Islet of Langerhans (tissue), 1 donor: ENCODE measurements around the gene TNFRSF4.
"Not testable (repeated sequence)": the region's sequence is repeated elsewhere in the genome, so short reads cannot be mapped to it uniquely, and the experiment has no call there.

Experiments
- FAIRE-seq: peaks from one replicate; lab custom pipeline; 2011; peaks lifted over from hg19 to GRCh38; lab: Jason Lieb, UNC

The TNFRSF4 gene

GRCh38 chr1:1202831-1203560 is 11.0 kb downstream of the TNFRSF4 start:
- FAIRE-seq, result no peak

- FAIRE-seq, result no peak
Measured at GRCh38 chr1:1200876-1201810, 12.8 kb downstream of the TNFRSF4 start.

- no peak for FAIRE-seq
Measured at GRCh38 chr1:1199961-1200875, 13.7 kb downstream of the TNFRSF4 start.

GRCh38 chr1:1199141-1199960 is 14.6 kb downstream of the TNFRSF4 start:
- FAIRE-seq, result no peak

- FAIRE-seq, result no peak
Measured at GRCh38 chr1:1198423-1199140, 15.4 kb downstream of the TNFRSF4 start.

- no peak for FAIRE-seq
Measured at GRCh38 chr1:1197551-1198422, 16.2 kb downstream of the TNFRSF4 start.

GRCh38 chr1:1197188-1197500 is 16.8 kb downstream of the TNFRSF4 start:
- no peak for FAIRE-seq

- FAIRE-seq, result no peak
Measured at GRCh38 chr1:1196431-1197187, 17.3 kb downstream of the TNFRSF4 start.

- FAIRE-seq, result not testable (repeated sequence)
Measured at GRCh38 chr1:1195726-1196125, 18.2 kb downstream of the TNFRSF4 start.

- no peak for FAIRE-seq
Measured at GRCh38 chr1:1194723-1195122, 19.2 kb downstream of the TNFRSF4 start.

- no peak for FAIRE-seq
Measured at GRCh38 chr1:1191734-1192133, 22.2 kb downstream of the TNFRSF4 start.

GRCh38 chr1:1189111-1189510 is 24.8 kb downstream of the TNFRSF4 start:
- FAIRE-seq, result no peak

GRCh38 chr1:1187938-1188337 is 26.0 kb downstream of the TNFRSF4 start:
- no peak for FAIRE-seq

- no peak for FAIRE-seq
Measured at GRCh38 chr1:1185101-1185765, 28.7 kb downstream of the TNFRSF4 start.

GRCh38 chr1:1183833-1184775 is 29.8 kb downstream of the TNFRSF4 start:
- FAIRE-seq, result no peak

- no peak for FAIRE-seq
Measured at GRCh38 chr1:1183221-1183747, 30.7 kb downstream of the TNFRSF4 start.
